ENCODE results near the gene RNF103.
"Not testable (repeated sequence)": the region's sequence is repeated elsewhere in the genome, so short reads cannot be mapped to it uniquely, and the experiment has no call there.

The RNF103 gene, protein sequence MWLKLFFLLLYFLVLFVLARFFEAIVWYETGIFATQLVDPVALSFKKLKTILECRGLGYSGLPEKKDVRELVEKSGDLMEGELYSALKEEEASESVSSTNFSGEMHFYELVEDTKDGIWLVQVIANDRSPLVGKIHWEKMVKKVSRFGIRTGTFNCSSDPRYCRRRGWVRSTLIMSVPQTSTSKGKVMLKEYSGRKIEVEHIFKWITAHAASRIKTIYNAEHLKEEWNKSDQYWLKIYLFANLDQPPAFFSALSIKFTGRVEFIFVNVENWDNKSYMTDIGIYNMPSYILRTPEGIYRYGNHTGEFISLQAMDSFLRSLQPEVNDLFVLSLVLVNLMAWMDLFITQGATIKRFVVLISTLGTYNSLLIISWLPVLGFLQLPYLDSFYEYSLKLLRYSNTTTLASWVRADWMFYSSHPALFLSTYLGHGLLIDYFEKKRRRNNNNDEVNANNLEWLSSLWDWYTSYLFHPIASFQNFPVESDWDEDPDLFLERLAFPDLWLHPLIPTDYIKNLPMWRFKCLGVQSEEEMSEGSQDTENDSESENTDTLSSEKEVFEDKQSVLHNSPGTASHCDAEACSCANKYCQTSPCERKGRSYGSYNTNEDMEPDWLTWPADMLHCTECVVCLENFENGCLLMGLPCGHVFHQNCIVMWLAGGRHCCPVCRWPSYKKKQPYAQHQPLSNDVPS

DNA sequence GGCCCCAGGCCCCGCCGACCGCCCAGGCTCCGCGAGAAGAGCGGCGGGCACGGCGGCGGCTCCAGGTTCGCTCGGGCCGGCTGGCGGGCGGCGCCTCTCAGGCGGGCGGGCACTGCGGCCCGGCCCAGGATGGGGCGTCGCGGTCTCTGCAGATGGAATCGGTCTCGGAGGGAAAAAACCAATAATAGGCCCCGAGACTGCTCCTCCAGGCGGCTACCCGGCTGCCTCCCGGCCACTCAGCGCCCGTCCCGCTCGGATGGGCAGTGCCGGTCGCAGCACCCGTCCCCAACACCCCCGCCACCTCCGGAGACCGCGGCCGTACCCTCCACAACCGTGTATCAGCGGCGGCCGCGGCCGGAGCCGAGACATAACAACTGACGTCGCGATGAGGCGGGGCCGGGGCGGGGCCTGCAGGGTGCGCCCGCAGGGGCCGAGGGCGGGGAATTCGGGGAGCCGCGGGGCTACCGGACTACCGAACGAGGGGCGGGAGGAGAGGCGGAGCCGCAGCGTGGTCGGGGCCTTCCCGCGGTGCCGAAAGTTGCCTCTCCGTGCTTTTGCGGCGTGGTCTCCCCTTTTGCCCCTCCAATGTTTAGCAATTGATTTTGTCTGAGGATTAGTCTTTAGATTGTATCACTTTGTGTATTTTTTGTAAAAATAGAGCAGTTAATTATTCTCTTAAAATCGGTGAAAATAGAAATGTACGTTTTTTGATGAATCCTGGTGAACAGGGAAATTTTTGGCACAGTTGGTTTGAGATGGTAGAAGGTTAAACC, at the start of gene RNF103:
Gene RNF103, minus strand, starts transcription at position 372 of the 773 bp plus-strand sequence. CDS start 979 bp downstream, outside the sequence.
- Mint-ChIP-seq H3K4me1 (peaks cover 43% of the 10 kb centered on the region), H3K27ac (peak within 1 kb of the TSS; percentile 92 to 96 (median 96)), H3K9me3 (no peaks in the 10 kb centered on the region), H3K36me3 (ENCODE audit: low read depth) (peaks cover 16% of the 10 kb centered on the region), H3K4me3 (peak within 1 kb of the TSS; percentile 89 to 97 (median 90)), H3K27me3 (ENCODE audit: low read depth) (peaks cover 5% of the 10 kb centered on the region)
- TF ChIP-seq, protein P1, sequence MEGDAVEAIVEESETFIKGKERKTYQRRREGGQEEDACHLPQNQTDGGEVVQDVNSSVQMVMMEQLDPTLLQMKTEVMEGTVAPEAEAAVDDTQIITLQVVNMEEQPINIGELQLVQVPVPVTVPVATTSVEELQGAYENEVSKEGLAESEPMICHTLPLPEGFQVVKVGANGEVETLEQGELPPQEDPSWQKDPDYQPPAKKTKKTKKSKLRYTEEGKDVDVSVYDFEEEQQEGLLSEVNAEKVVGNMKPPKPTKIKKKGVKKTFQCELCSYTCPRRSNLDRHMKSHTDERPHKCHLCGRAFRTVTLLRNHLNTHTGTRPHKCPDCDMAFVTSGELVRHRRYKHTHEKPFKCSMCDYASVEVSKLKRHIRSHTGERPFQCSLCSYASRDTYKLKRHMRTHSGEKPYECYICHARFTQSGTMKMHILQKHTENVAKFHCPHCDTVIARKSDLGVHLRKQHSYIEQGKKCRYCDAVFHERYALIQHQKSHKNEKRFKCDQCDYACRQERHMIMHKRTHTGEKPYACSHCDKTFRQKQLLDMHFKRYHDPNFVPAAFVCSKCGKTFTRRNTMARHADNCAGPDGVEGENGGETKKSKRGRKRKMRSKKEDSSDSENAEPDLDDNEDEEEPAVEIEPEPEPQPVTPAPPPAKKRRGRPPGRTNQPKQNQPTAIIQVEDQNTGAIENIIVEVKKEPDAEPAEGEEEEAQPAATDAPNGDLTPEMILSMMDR (IDR thresholded peaks at IDR 0.05; ENCODE audit: unreplicated experiment in 3 of 3): no peak

DNA sequence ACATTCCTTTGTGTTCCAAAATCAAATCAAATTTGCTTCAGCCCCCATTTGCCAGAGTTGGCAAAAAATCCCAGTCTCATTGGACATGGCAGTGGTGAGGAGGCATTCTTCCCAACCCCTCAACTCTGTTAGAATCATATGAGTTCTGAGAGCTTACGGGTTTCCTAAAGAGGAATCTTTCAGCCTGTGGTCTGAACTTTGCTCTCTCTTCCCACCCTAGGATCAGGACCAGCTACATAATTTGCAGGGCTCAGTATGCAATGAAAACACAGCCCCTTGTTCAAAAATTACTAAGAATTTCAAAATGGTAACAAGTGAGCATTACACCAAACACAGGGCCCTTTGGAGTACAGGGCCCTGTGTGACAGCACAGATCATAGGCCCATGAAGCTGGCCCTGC, 49.3 kb upstream of the RNF103 start:
- Mint-ChIP-seq H3K9me3 (peaks cover 3% of the 10 kb centered on the region), H3K36me3 (ENCODE audit: low read depth) (no peaks in the 10 kb centered on the region), H3K27ac (no peak overlapping the region), H3K4me3 (no peak overlapping the region), H3K4me1 (no peaks in the 10 kb centered on the region), H3K27me3 (ENCODE audit: low read depth) (no peaks in the 10 kb centered on the region)
- TF ChIP-seq, protein P1 (IDR thresholded peaks at IDR 0.05; ENCODE audit: unreplicated experiment in 3 of 3): no peak

DNA sequence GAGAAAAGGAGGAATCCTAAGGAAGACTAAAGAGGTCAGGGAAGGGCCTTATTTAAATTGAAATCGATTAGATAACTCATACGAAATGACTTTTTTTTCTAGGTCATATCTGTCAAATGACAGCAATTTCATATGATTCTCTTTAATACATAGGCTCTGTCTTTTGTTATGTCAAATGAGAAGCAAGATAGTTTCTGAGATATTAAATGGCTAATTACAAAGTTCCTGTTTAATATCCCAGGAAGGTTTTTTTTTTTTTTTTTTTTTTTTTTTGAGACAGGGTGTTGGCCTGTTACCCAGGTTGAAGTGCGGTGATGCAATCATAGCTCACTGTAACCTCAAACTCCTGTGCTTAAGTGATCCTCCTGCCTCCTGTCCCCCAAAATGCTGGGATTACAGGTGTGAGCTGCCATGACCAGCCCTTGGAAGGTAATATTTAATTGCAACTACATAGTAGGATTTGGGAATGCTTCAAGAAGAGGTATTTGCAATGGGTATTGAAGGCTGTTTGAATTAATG, 48.4 kb upstream of the RNF103 start:
- TF ChIP-seq, protein P1 (IDR thresholded peaks at IDR 0.05; ENCODE audit: unreplicated experiment in 3 of 3): no peak
- Mint-ChIP-seq H3K9me3 (peaks cover 12% of the 10 kb centered on the region), H3K36me3 (ENCODE audit: low read depth) (no peaks in the 10 kb centered on the region), H3K27ac (no peak overlapping the region), H3K27me3 (ENCODE audit: low read depth) (no peaks in the 10 kb centered on the region), H3K4me3 (no peak overlapping the region), H3K4me1 (no peaks in the 10 kb centered on the region)

DNA sequence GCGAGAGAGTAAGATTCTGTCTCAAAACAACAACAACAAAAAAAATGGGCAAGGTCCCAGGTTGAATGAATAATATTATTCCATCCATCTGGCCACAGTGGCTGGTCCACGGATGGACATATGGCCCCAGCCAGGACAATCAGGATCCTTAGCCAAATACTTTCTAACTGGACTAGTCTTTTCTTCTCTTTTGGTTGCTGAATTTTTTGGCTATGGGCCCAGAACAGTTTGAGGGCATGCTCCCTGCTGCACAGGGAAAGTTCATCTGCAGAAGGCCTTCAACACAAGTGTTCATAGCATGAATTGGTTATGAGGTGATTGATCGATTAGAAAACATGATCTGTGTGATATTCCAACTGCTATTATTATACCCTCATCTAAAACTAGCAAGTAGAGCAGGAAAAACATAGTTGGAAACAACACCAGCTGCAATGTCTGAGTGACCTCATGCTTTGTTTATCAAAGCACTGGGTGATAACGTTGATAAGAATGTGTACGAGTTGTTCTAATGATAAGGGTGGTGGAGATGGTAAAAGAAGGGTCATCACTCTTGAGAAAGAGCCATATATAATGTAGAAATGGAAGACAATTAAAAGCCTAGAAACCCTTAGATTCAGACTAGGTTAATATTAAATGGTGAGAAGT, 47.8 kb upstream of the RNF103 start:
- Mint-ChIP-seq H3K27me3 (ENCODE audit: low read depth) (no peaks in the 10 kb centered on the region), H3K4me3 (no peak overlapping the region), H3K36me3 (ENCODE audit: low read depth) (no peaks in the 10 kb centered on the region), H3K9me3 (peaks cover 18% of the 10 kb centered on the region), H3K27ac (no peak overlapping the region), H3K4me1 (no peaks in the 10 kb centered on the region)
- TF ChIP-seq, protein P1 (IDR thresholded peaks at IDR 0.05; ENCODE audit: unreplicated experiment in 3 of 3): no peak

DNA sequence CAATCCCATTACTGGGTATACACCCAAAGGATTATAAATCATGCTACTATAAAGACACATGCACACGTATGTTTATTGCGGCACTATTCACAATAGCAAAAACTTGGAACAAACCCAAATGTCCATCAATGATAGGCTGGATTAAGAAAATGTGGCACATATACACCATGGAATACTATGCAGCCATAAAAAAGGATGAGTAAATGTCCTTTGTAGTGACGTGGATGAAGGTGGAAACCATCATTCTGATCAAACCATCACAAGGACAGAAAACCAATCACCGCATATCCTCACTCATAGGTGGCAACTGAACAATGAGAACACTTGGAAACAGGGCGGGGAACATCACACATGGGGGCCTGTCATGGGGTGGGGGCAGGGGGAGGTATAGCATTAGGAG, 45.7 kb upstream of the RNF103 start:
- not testable (repeated sequence) for H3K27ac Mint-ChIP-seq; H3K27me3 Mint-ChIP-seq (ENCODE audit: low read depth); H3K36me3 Mint-ChIP-seq (ENCODE audit: low read depth); H3K4me1 Mint-ChIP-seq; H3K4me3 Mint-ChIP-seq
- H3K9me3 Mint-ChIP-seq: peaks cover 29% of the 10 kb centered on the region

All from nephron (organoid).